CD14-positive monocyte (primary cell): ENCODE results near the gene CEP112. TPM values are rescaled to one million over a fixed set of nuclear protein-coding genes. Genes with fewer than 3 reads are reported as not detected.

ENCODE experiments used
- DNase-seq, 3 donors: peaks; one replicate each; pipeline ENCODE4 v3.0.0-alpha.2; 2011 to 2022
- H2AFZ ChIP-seq: 2 replicates; pipeline ENCODE4 v1.6.0; 2012; ENCODE audit warnings: mild to moderate bottlenecking, low read depth, low read length, inconsistent platforms; ENCODE audit not compliant: insufficient read depth, poor library complexity, severe bottlenecking
- H3K27ac ChIP-seq, 2 donors: 1 replicate in 1 of 2; 2 replicates in 1 of 2; pipeline ENCODE4 v1.5.1; 2012 to 2013; ENCODE audit warnings: low read length in 2 of 2, control low read depth in 1 of 2, inconsistent platforms in 1 of 2, low read depth in 1 of 2, mild to moderate bottlenecking in 1 of 2
- H3K27me3 ChIP-seq, 2 donors: one replicate each; pipeline versions ENCODE4 v1.6.0 to v1.6.1; 2011 to 2013; ENCODE audit warnings: low read length in 2 of 2; ENCODE audit not compliant: control insufficient read depth in 2 of 2, insufficient read depth in 2 of 2
- H3K36me3 ChIP-seq, 2 donors: replicated peaks in 1 of 2; 1 replicate in 1 of 2; 2 replicates in 1 of 2; pipeline versions ENCODE4 v1.5.1 to v1.6.1; 2012 to 2013; ENCODE audit warnings: low read length in 2 of 2, control low read depth in 1 of 2, inconsistent platforms in 1 of 2, mild to moderate bottlenecking in 1 of 2; ENCODE audit not compliant: insufficient read depth in 2 of 2, control insufficient read depth in 1 of 2
- H3K4me1 ChIP-seq, 2 donors: 1 replicate in 1 of 2; 2 replicates in 1 of 2; pipeline versions ENCODE4 v1.5.1 to v1.6.1; 2012 to 2013; ENCODE audit warnings: low read length in 2 of 2, control low read depth in 1 of 2, inconsistent platforms in 1 of 2, mild to moderate bottlenecking in 1 of 2, moderate library complexity in 1 of 2; ENCODE audit not compliant: insufficient read depth in 2 of 2, control insufficient read depth in 1 of 2
- H3K4me2 ChIP-seq: replicated peaks from 2 replicates; pipeline ENCODE3; 2012; ENCODE audit warnings: low read length, moderate library complexity, mild to moderate bottlenecking; ENCODE audit not compliant: poor library complexity, severe bottlenecking; ENCODE audit errors: extremely low read depth
- H3K4me3 ChIP-seq, 3 experiments: fragments of 200-600 bp in 1 of 3; sonication (generic) in 1 of 3; replicated peaks in 1 of 3; 1 replicate in 2 of 3; 2 replicates in 1 of 3; pipeline ENCODE4 v1.5.1; 2011 to 2013; ENCODE audit warnings: low read length in 3 of 3, mild to moderate bottlenecking in 3 of 3, control low read depth in 2 of 3, low read depth in 2 of 3, inconsistent platforms in 1 of 3, moderate library complexity in 1 of 3
- H3K79me2 ChIP-seq: 2 replicates; pipeline ENCODE4 v1.6.0; 2012; ENCODE audit warnings: mild to moderate bottlenecking, control low read depth, inconsistent platforms, low read length, moderate library complexity; ENCODE audit not compliant: insufficient read depth
- H3K9ac ChIP-seq: 2 replicates; pipeline ENCODE4 v1.6.0; 2017; ENCODE audit warnings: low read length, mild to moderate bottlenecking; ENCODE audit not compliant: insufficient read depth, poor library complexity, severe bottlenecking
- H3K9me3 ChIP-seq, 2 donors: replicated peaks in 1 of 2; 1 replicate in 1 of 2; 2 replicates in 1 of 2; pipeline versions ENCODE4 v1.5.1 to v1.6.1; 2012 to 2013; ENCODE audit warnings: low read length in 2 of 2, control low read depth in 1 of 2; ENCODE audit not compliant: control insufficient read depth in 1 of 2, insufficient read depth in 1 of 2
- H4K20me1 ChIP-seq: 2 replicates; pipeline ENCODE4 v1.6.0; 2012; ENCODE audit warnings: mild to moderate bottlenecking, low read length, control low read depth, moderate library complexity; ENCODE audit not compliant: insufficient read depth
- H3K27ac Mint-ChIP-seq, 7 donors: one replicate each; pipeline ENCODE4 v1.8.0; 2020; ENCODE audit warnings: mild to moderate bottlenecking in 7 of 7, mixed read lengths in 7 of 7, moderate library complexity in 6 of 7, inconsistent platforms in 2 of 7
- H3K27me3 Mint-ChIP-seq, 3 donors: one replicate each; pipeline ENCODE4 v1.8.0; 2021 to 2022; ENCODE audit warnings: low read depth in 3 of 3, mild to moderate bottlenecking in 3 of 3, mixed read lengths in 3 of 3, moderate library complexity in 3 of 3, inconsistent platforms in 1 of 3
- H3K36me3 Mint-ChIP-seq, 2 donors: one replicate each; pipeline ENCODE4 v1.8.0; 2020; ENCODE audit warnings: mixed read lengths in 2 of 2, inconsistent platforms in 1 of 2, mild to moderate bottlenecking in 1 of 2
- H3K4me1 Mint-ChIP-seq: one replicate; pipeline ENCODE4 v1.8.0; 2020; ENCODE audit warnings: mild to moderate bottlenecking, mixed read lengths
- H3K4me3 Mint-ChIP-seq, 2 donors: one replicate each; pipeline ENCODE4 v1.8.0; 2020; ENCODE audit warnings: mild to moderate bottlenecking in 2 of 2, mixed read lengths in 2 of 2, moderate library complexity in 1 of 2
- H3K9me3 Mint-ChIP-seq, 7 donors: one replicate each; pipeline ENCODE4 v1.8.0; 2020 to 2022; ENCODE audit warnings: mixed read lengths in 7 of 7, mild to moderate bottlenecking in 6 of 7, moderate library complexity in 6 of 7, inconsistent platforms in 2 of 7
- CTCF ChIP-seq: fragments of 200-600 bp; IDR thresholded peaks from one replicate; pipeline ENCODE4 v1.8.0; 2022; ENCODE audit warnings: antibody characterized with exemption, mild to moderate bottlenecking
- WGBS: methylation state at CpG from one replicate; pipeline ENCODE4 v1.1.5; 2013; ENCODE audit warnings: missing lambda C conversion rate; ENCODE audit not compliant: insufficient coverage; 5-methylcytosine and 5-hydroxymethylcytosine counted together
- intact Hi-C, 2 donors: fragments of 100-400 bp; cut with micrococcal nuclease; formaldehyde crosslinking; loops; one replicate each; pipeline versions ENCODE4 v1.15.0 to v1.15.1; 2023
- polyA plus RNA-seq, 3 donors: library from polyadenylated mRNA; depleted of rRNA in 1 of 3; unstranded in 2 of 3; stranded (reverse) in 1 of 3; fragments of 300-500 nt in 2 of 3; fragments of >200 nt in 1 of 3; fragmentation: Illumina TruSeq in 2 of 3; gene quantifications; 1 replicate in 2 of 3; 2 replicates in 1 of 3; pipeline ENCODE4 v1.2.3, GENCODE V29; 2012 to 2021

Gene CEP112
- polyA plus RNA-seq, 3 donors, result 0.10 TPM; not detected in 2

- no peak overlapping the region for H3K4me3 Mint-ChIP-seq
- H3K9me3 Mint-ChIP-seq, result peaks cover 0 to 12% (median 2%) of the 10 kb centered on the region in 7 donors
- H3K9ac ChIP-seq, result no peak overlapping the region
- no peak overlapping the region for H2AFZ ChIP-seq
- H3K27ac Mint-ChIP-seq, result no peak overlapping the region
- H3K27me3 Mint-ChIP-seq, result peaks cover 1 to 16% (median 13%) of the 10 kb centered on the region in 3 donors
- no peak overlapping the region for H3K4me3 ChIP-seq
- intact Hi-C loops, result no loop called here
- H3K27ac ChIP-seq, result no peak overlapping the region
- no peaks in the 10 kb centered on the region for H3K4me1 ChIP-seq
- no peaks in the 10 kb centered on the region for H3K27me3 ChIP-seq
- no peaks in the 10 kb centered on the region for H3K79me2 ChIP-seq
- H3K36me3 Mint-ChIP-seq, result no peaks in the 10 kb centered on the region
- H3K36me3 ChIP-seq, result no peaks in the 10 kb centered on the region
- H3K9me3 ChIP-seq, result no peaks in the 10 kb centered on the region
- DNase-seq, result no peak
- no peaks in the 10 kb centered on the region for H4K20me1 ChIP-seq
- no peak for TF ChIP-seq CTCF
- H3K4me2 ChIP-seq, result no peak overlapping the region
- H3K4me1 Mint-ChIP-seq, result no peaks in the 10 kb centered on the region
Observed at GRCh38 chr17:66207936-66208335, 16.0 kb upstream of the CEP112 start.

GRCh38 chr17:66203274-66204015 lies 11.5 kb upstream of the CEP112 start:
- H3K9me3 ChIP-seq, result no peaks in the 10 kb centered on the region
- H3K4me3 Mint-ChIP-seq, result no peak overlapping the region
- H3K9ac ChIP-seq, result no peak overlapping the region
- no peaks in the 10 kb centered on the region for H3K36me3 ChIP-seq
- intact Hi-C loops, result loop anchor here in 1 of 2 donors (5.0 kb wide), 1 partner anchor 364 kb away; no protein-coding TSS in a partner anchor
- H3K4me2 ChIP-seq, result no peak overlapping the region
- H3K27ac ChIP-seq, result no peak overlapping the region
- no peaks in the 10 kb centered on the region for H3K79me2 ChIP-seq
- no peaks in the 10 kb centered on the region for H3K36me3 Mint-ChIP-seq
- WGBS, result 97% methylated on average over 3 of the region's 8 CpGs
- no peak overlapping the region for H3K4me3 ChIP-seq
- H3K4me1 Mint-ChIP-seq, result peaks cover 3% of the 10 kb centered on the region
- H4K20me1 ChIP-seq, result no peaks in the 10 kb centered on the region
- H3K27ac Mint-ChIP-seq, result no peak overlapping the region
- H3K9me3 Mint-ChIP-seq, result peaks cover 0 to 12% (median 2%) of the 10 kb centered on the region in 7 donors
- no peaks in the 10 kb centered on the region for H3K4me1 ChIP-seq
- no peak overlapping the region for H2AFZ ChIP-seq
- peaks cover 1 to 2% (median 1%) of the 10 kb centered on the region in 3 donors for H3K27me3 Mint-ChIP-seq
- no peaks in the 10 kb centered on the region for H3K27me3 ChIP-seq
- DNase-seq, result no peak
- no peak for TF ChIP-seq CTCF
